ENCODE data around the gene MBIP.

Gene MBIP

DNA sequence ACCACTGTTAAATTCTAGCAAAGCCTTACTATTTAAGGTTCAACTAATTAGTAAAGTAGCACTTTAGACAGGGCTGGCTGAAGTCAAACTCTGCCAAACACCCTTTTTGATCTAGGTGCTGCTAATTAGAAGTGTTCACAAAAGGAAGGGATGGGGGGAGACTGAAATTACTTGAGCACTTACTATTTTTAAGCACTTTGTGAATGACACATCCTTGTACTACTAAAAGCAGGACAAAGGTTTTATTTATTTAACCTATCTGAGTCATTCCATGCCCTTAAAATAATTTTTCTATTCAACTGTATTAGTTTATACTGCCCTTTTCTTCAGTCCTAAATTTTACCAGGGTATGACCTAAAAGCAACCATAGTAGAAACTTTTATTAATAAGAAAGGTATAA lies 20.1 kb downstream of the MBIP start:
- TF ChIP-seq, protein P1, sequence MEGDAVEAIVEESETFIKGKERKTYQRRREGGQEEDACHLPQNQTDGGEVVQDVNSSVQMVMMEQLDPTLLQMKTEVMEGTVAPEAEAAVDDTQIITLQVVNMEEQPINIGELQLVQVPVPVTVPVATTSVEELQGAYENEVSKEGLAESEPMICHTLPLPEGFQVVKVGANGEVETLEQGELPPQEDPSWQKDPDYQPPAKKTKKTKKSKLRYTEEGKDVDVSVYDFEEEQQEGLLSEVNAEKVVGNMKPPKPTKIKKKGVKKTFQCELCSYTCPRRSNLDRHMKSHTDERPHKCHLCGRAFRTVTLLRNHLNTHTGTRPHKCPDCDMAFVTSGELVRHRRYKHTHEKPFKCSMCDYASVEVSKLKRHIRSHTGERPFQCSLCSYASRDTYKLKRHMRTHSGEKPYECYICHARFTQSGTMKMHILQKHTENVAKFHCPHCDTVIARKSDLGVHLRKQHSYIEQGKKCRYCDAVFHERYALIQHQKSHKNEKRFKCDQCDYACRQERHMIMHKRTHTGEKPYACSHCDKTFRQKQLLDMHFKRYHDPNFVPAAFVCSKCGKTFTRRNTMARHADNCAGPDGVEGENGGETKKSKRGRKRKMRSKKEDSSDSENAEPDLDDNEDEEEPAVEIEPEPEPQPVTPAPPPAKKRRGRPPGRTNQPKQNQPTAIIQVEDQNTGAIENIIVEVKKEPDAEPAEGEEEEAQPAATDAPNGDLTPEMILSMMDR (conservative IDR thresholded peaks at IDR 0.05; ENCODE audit: control insufficient read depth, insufficient read depth, low read depth, low read length), result no peak
- no peak overlapping the region for H3K4me3 ChIP-seq (ENCODE audit: control insufficient read depth, low read depth, low read length)
- DNase-seq (ENCODE audit: low read depth), result peak; percentile 55

DNA sequence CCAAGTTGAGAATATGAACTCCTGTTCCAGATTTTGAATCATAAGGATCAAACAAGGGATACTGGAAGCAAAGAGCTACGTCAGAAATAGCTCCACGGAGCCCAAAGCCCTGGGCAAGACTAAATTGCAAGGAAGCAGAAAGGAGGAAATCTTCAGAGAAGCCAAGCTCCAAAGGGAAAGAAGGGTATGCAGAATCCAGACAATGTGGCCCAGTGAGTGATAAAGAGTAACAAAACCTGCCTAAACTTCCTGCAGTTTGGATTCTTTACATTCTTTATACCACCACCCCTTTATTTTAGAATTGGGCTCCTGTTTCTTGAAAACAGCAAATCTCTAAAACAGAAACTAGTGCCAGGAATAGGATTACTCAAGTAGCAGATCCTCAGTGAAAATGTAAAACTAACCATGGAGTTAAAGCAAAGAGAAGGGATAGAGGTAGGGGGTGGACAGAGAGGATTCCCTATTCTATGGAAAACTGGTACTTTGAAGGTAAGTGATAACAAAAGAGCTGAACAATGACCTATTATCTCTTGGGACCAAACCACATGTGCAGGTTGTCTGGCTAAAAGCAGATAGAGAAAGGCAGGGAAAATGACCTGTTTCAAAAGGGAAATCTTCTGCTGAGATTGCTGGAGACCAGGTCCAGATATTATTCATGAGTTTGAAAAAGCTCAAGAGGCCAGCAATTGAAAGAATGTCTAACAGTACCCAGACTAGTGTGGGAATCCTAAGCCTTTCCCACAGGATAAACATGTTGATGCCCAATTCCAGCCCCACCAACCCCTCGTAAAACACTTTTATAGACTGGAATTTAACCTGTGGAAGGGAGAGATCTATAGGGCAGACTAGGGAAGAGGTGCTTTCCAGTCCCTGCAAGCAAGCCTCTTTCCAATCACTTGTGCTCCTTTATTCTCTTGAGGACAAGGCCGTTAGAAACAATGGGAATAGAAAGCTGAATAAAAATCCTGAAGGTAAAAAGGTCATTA lies 24.5 kb downstream of the MBIP start:
- TF ChIP-seq, protein P1 (conservative IDR thresholded peaks at IDR 0.05; ENCODE audit: control insufficient read depth, insufficient read depth, low read depth, low read length), result no peak
- DNase-seq (ENCODE audit: low read depth), result no peak
- H3K4me3 ChIP-seq (ENCODE audit: control insufficient read depth, low read depth, low read length), result no peak overlapping the region

DNA sequence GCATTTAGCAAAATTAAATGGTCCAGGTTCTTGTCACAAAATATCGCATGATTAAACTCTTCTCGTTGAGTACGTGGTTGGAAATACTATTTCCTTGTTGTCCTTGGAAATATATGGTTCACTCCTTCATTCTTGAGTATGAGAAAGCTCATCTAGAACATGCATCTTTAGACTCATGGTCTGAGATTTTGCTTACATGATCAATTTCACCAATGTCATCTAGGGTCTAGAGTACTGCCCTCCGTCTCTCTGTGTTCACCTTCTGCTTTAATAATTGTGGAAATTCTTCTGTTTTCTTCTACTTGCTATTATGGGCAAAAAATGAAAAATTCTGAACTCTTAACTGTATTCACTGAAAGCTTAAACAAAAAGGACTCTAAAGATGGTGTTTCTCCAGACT lies 25.9 kb downstream of the MBIP start:
- TF ChIP-seq, protein P1 (conservative IDR thresholded peaks at IDR 0.05; ENCODE audit: control insufficient read depth, insufficient read depth, low read depth, low read length), result no peak
- DNase-seq (ENCODE audit: low read depth), result no peak
- H3K4me3 ChIP-seq (ENCODE audit: control insufficient read depth, low read depth, low read length), result no peak overlapping the region

DNA sequence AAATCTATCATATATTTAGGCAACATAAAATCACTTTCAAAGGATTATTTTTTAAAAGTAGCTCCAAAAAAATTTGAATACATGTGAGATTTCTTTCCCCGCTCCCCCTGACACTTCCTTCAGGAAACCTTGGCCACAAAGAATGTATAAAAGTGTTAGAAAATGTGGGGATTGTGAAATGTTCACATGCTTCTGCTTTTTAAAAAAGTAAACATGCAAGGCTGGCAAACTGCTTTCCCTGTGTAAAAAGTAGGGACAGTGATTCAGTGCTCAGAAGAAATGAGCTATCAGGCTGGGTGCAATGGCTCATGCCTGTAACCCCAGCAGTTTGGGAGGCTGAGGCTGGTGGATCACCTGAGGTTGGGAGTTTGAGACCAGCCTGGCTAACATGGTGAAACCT lies 26.6 kb downstream of the MBIP start:
- no peak overlapping the region for H3K4me3 ChIP-seq (ENCODE audit: control insufficient read depth, low read depth, low read length)
- TF ChIP-seq, protein P1 (conservative IDR thresholded peaks at IDR 0.05; ENCODE audit: control insufficient read depth, insufficient read depth, low read depth, low read length), result no peak
- peak; percentile 47 for DNase-seq (ENCODE audit: low read depth)

DNA sequence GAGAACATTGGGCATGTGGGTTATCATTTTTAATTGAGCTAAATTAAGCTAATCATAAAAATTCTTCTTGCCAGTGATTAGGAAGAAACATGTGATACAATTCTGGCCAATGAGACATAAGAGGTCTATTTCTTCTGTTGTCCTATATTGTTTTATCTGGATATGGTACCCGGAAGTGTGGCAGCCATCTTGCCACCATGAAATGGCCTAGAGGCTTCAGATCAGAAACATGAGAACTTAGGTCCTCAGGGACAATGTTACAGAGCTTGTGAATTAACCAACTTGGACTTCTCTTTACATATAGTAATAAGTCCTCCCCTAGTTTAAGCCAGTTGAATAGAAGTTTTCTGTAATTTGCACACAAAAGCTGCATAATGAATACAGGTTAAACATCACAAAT lies 30.5 kb downstream of the MBIP start:
- TF ChIP-seq, protein P1 (conservative IDR thresholded peaks at IDR 0.05; ENCODE audit: control insufficient read depth, insufficient read depth, low read depth, low read length), result no peak
- H3K4me3 ChIP-seq (ENCODE audit: control insufficient read depth, low read depth, low read length), result no peak overlapping the region
- DNase-seq (ENCODE audit: low read depth), result no peak

DNA sequence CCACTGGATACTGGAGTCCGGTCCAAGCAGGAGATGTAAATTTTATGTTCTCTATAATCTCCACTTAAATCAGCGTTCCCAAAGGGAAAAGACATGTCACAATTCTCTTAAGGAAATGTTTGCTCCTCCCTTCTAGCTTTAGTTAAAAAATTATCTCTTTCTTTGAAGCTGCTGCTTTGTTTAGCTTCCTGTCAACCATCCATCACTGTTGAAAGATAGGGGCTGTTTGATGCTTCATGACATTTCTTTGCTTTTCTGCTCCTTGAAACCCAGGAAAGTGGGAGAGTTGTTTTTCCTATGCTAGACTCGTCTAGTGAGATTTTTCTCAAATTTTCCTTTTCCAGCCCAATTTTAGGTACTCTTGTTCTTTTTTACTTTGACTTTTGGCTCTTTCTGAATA lies 31.9 kb downstream of the MBIP start:
- TF ChIP-seq, protein P1 (conservative IDR thresholded peaks at IDR 0.05; ENCODE audit: control insufficient read depth, insufficient read depth, low read depth, low read length), result no peak
- H3K4me3 ChIP-seq (ENCODE audit: control insufficient read depth, low read depth, low read length), result no peak overlapping the region
- no peak for DNase-seq (ENCODE audit: low read depth)

Data from fibroblast of mammary gland (primary cell).